ENCODE measurements around the gene ATRAID.

Gene ATRAID

DNA sequence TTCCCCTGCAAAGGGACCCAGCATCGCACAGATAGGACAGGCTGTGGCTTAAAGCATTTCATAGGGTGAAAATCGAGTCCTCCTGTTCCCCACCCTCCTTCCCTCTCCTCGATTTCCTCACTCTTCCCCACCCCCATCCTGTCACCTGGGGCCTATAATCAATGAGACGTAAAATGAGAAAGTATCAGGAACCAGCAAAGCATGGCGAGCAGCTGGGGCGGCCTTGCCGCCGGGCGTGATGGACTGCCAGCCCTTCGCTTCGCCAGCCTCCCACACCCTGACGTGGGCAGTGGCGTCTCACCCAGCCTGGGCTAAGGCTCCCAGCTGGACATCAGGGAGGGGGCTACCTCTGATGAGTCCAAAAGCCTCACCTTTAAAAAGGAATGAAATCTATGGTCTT is 39.9 kb downstream of the ATRAID start:
- DNase-seq = no peak

- no peak for DNase-seq
These were observed 43.3 kb downstream of the ATRAID start for GRCh38 chr2:27255187-27255586.

DNA sequence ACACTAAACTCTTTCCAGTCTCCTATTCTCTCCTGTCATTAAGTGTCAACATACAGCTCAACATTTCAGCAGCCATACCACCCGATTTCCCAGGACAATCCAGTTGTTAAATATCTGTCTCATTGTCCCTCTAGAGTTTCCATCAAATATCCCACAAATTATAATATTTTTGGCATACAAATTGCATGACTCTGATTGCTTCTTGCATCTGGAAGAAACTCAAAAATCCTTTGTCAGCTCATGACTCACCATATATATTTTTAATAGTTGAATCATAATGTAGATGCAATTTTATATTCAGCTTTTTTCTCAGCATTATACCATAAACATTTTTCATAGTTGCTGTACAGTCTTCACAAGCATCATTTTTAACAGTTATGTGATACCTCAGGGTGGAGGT is 43.8 kb downstream of the ATRAID start:
- DNase-seq = no peak

DNA sequence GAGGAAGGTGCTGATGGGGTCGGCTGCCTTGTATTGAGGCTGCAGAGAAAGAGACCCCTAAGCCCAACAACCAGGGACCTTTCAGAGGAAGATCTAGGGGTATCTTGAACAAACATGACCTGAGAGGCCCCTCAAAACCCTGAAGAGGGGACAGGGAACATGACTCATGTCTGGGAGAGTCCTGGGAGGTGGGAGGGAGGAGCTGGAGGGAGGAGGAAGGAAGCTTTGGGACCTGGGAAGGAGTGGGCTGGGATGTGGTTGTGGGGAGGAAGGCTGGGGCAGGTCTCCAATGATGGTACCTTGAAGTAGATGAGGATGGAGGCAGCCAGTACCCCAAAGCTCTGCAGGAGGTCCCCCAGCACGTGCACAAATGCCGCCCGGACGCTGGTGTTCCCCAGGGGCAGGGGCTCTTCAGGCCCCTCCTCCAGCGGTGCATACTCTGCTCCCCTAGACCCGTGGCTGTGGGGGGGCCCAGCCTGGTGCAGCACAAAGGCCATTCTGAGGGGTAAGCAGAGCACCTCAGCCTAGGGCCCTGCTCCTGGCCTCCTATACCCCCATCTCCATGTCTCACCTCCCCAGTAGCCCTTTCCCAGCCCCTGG is 45.1 kb downstream of the ATRAID start:
- no peak for DNase-seq

GRCh38 chr2:27258051-27258450 is 46.2 kb downstream of the ATRAID start:
- DNase-seq = no peak

- DNase-seq = no peak
These were observed 49.5 kb downstream of the ATRAID start for GRCh38 chr2:27261241-27261925.

GRCh38 chr2:27261926-27262298 is 50.1 kb downstream of the ATRAID start:
- DNase-seq = no peak

- DNase-seq = peak; percentile 84
These were observed 50.8 kb downstream of the ATRAID start, which contains the start of gene SLC30A3 for GRCh38 chr2:27262379-27263286. Gene SLC30A3, minus strand, starts transcription at chr2:27263047. Its CDS starts 141 bp downstream, at chr2:27262906.

GRCh38 chr2:27263287-27264252 is 51.7 kb downstream of the ATRAID start:
- no peak for DNase-seq

DNA sequence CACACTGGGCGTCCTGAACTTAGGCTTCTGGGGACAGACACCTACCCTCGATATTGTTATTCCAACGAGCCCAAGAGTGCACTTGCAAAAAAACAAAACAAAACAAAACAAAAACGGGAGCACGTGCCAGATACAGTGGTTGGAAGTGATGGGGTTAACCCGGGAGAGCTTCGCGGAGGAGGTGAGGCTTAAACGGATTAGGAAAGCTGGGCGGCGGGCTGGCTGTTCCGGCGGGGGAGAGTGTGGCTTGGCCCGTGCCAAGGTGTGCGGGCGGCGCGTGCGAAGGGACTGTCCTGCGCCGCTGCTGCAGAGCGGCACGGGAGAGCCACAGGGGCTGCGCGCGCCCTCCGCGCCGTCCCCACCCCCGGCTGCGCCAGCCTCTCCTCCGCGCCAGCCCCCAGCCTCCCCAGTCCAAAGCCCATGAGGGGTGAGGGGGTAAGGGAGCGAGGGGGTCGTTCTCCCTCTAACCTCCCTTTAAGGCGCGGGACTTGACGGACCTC is 52.5 kb downstream of the ATRAID start:
- DNase-seq = no peak

DNA sequence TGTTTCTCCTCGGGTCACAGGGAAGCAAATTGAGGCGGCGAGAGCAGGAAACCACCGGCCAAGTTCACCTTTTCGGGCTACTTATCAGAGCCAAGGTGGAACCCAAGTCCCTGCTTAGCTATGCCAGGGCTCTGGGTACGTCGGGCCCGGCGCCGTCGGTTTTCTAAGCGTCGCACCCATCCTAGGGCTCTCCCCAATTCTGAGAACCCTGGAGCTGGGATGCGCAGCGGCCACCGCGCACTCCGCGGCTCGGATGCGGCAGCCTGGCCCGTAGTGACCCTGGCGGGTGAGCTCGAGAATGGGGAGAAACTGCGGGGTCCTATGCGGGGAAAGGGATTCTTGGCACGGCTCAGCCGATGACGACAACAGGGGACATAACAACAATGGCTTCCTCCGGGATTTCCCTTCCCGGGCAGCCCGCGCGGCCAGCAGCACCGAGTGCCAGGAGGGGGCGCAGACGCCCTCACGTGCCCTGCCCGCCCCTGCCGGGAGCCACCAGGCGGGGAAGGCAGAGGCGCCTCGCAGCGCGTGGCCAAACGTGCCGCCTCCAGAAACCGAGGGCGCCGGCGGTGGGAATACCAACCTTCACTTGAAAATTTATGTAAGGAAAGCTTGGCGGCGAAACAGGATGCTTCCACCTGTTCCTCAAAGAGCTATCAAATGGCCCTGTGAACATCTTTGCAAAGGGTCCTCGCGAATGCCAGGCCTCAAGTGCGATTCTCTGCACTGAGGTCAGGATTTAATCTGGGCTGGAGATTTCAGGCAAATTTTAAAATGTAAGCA is 53.1 kb downstream of the ATRAID start:
- DNase-seq = peak; percentile 79

- DNase-seq = no peak
These were observed 53.7 kb downstream of the ATRAID start for GRCh38 chr2:27265536-27265870.

Data from activated CD8-positive, alpha-beta memory T cell treated with anti-CD3 and anti-CD28 coated beads, Interleukin-2, amount 50 U/mL, for 48 hours (primary cell).